HG02973 (cell line): ENCODE measurements around the gene CCN5.

ENCODE experiments used
- ATAC-seq: cut with Tn5 transposase; IDR thresholded peaks from one replicate; pipeline ENCODE4 v1.9.1; 2021; ENCODE audit warnings: moderate library complexity; ENCODE audit not compliant: unreplicated experiment

The CCN5 gene

DNA sequence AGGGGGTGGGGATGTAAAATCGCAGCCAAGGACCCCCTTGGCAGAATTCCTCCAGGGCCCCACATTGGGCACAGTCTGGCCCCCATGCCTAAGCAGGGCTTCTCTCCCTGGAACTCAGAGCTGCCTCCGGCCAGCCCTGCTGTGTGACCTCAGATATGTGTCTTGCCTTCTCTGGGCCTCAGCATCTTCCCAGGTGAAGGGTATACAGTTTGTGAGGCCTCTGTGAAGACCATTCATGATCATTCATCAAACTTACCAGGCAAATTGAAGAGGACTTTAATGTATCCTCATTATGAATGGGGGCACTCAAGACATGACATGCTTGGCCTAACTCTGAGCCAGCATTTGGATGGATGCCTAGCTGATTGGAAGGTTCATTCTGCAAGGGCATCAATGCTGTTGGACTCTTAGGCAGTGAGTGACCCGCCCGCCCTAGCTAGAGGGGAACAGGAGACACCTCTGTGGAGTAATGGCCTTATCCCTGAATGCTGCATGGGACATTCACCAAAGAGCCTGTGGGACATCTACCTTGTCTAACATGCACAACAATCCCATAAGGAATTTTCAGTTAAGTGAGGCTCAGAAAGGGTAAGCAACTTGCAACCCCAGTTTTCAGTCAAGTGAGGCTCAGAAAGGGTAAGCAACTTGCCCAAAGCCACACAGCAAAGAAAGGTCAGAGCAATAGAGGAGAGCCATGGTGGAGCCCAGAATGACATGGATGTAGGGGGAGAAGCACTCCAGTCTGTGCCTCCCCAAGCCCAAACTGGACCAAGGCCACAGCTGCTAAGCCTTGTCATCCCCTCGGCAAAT is 535 bp downstream of the CCN5 start:
- no peak for ATAC-seq

- ATAC-seq = no peak
Measured at GRCh38 chr20:44716309-44717106, 1.3 kb downstream of the CCN5 start.

GRCh38 chr20:44717986-44718385 is 2.8 kb downstream of the CCN5 start:
- ATAC-seq = no peak

DNA sequence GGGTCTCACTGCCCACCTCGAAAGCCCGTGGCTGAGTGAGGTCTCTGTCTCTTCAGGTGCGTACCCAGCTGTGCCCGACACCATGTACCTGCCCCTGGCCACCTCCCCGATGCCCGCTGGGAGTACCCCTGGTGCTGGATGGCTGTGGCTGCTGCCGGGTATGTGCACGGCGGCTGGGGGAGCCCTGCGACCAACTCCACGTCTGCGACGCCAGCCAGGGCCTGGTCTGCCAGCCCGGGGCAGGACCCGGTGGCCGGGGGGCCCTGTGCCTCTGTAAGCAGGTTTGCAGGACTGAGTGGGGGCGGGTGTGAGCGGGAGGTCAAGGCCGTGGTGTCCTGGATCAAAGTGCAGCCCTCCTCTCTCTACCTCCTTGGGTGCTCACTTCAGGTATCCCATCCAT is 4.7 kb downstream of the CCN5 start:
- no peak for ATAC-seq

DNA sequence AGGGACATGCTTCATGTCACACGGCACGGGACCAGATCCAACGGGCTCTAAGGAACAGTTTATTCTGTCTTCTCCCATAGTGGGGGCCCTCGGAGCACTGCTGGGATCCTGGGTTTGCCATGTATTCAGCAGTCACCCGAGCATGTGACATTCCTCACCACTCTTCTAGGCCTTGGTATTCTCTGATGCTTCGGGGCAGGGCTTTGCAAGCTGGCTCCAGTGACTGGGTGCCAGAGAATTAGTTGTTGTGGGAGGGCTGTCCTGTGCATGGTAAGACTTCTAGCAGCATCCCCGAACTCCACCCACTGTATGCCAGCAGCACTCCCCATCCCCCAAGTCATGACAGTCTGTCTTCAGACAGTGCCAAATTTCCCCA is 5.4 kb downstream of the CCN5 start:
- ATAC-seq = no peak

DNA sequence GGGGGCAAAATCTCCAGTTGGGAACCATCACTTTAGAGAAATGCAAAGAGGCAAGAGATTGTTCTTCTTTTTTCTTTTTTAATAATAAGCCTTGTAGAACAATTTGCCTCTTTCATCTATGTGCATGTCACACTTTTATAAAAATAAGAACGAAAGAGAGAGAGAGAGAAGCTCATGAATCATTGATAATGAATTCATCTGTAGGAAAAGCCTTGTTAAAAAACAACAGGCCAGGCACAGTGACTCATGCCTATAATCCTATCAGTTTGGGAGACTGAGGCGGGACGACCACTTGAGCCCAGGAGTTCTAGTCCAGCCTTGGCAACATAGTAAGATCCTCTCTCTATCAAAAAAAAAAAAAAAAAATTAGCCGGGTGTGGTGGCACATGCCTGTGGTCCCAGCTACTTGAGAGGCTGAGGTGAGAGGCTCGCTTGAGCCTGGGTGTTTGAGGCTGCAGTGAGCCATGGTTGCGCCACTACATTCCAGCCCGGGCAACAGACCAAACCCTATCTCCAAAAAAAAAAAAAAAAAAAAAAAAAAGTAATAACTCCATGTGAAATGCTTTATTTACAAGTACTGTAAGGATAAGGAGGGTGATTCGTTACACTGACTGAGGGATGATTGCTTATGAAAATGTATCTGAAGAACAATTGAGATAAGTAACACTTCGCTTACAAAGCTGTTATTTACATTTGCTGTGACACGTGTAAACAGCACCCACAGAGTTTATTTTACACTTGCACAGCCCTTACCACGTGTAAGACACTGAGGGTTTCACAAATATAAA is 6.0 kb downstream of the CCN5 start:
- no peak for ATAC-seq

- no peak for ATAC-seq
Measured at GRCh38 chr20:44721785-44722054, 6.6 kb downstream of the CCN5 start.

DNA sequence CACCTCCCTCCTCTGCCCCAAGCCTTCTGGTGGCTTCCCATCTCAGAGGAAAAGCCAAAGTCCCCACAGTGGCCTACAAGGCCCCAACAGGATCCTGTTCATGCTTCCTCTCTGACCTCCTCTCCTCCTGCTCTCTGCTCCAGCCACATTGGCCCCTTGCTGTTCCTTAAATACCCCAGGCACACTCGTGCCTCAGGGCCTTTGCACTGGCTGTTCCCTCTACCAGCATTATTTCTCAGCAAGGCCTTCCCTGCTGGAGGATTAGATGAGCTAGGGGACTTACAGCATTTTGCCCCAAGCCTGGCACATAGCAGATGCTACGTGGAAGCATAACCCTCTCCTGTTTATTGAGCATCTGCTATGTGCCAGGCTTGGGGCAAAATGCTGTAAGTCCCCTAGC is 7.8 kb downstream of the CCN5 start:
- ATAC-seq = no peak

- ATAC-seq = no peak
Measured at GRCh38 chr20:44723391-44723790, 8.2 kb downstream of the CCN5 start.

DNA sequence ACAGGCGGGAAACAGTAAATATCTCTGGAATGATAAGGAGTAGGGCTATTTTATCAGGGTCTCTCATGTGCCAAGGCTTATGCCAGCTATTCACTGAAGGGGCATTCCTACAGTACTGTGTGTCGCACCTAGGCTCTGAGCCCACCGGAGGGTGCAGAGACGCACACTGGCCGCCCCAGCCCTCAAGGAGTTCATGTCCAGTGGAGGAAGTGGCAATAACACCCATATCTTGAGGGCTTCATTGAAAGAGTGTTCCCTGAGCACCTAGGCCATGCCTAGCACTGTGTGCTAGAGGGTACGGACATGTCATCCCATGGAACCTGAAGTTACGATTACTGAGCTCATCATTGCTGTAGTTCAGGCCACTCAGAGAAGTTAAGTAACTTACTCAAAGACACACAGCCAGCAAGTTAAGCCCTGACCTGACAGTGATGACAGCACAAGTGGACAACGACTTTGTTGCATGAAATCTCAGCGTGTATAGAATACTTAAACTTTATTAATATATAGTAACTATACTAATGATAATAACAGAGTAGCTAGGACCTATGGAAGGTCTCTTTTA is 8.7 kb downstream of the CCN5 start:
- no peak for ATAC-seq

GRCh38 chr20:44724423-44725091 is 9.4 kb downstream of the CCN5 start:
- ATAC-seq = no peak

DNA sequence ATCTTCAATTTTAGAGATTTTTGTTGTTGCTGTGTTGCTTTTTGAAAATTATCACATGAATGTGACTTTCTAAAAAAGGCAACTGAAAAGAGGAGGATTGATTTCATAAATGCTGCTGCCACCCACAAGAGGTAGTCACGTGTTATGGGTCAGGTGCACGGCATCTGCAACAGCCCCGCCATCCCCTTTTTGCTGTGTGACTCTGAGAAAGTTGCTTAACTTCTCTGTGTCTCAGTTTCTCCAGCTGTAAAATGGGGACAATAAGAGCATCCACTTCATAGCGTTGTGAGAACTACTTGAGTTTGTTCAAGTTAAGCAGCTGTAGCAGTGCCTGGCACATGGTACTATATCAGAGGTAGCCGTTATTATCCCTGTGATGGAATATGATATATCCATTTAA is 10.7 kb downstream of the CCN5 start:
- ATAC-seq = no peak

GRCh38 chr20:44727039-44727438 is 11.9 kb downstream of the CCN5 start:
- no peak for ATAC-seq

DNA sequence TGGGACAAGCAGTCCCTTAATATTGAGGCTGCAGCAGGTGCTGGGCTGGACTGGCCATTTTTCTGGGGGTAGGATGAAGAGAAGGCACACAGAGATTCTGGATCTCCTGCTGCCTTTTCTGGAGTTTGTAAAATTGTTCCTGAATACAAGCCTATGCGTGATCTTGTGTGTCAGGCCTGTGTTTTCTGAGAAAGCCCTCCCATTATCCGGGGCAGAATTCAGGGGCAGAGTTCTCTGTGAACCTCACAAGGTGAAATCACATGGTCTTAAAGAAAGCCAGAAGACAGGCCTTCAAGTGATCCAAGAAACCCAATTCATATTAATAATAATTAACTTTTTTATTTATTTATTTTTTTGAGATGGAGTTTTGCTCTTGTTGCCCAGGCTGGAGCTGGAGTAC is 12.5 kb downstream of the CCN5 start:
- ATAC-seq = no peak

DNA sequence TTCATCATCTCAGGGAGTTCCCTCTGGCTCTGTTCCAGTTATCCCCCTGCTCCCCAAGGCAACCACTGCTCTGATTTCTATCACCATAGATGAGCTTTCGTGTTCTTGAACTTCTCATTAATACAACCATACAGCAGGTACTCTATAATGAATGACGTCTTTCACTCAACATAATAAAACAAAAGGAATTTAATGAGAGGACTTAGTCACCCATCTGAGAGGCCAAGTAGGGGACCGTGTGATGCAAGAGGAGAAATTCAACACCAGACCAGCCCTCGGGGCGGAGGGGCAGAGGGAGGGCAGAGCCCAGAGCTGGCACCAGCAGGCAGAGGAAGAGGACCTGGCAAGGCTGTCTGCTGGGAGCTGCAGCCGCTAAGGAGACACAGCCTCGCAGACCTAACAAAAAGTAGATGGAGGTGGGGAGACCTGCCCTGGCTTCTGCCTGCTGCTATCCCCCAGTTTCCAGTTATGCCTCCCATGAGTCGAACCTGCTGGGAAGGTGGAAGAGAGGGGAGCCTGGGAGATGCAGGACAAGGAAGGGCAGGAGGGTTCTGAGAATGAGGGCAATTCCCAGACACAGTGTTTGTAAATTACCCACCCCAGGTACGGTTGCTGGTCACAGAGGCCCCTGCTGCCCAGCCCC is 13.8 kb downstream of the CCN5 start:
- ATAC-seq = no peak

GRCh38 chr20:44730441-44730840 is 15.3 kb downstream of the CCN5 start:
- ATAC-seq = no peak

DNA sequence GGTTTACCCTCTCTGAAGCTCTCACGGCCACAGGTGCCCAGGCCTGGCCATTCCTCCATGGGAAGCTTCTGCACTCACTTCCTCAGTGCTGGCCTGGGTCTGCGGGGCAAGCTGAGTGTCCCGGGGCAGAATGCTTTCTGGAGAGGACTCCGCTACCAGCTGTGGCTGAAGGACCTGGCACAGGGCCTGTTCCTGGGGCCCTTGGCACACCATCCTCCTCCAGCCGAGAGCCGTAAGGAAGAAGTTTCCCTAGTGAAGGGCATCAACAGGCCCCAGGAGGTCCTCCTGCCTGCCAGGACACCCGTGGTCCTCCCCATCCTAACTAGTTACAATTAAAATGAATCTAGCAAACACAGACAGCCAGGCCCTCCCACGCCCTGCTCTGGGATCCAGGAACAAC is 16.5 kb downstream of the CCN5 start:
- ATAC-seq = no peak

GRCh38 chr20:44732327-44732726 is 17.2 kb downstream of the CCN5 start:
- ATAC-seq = no peak

DNA sequence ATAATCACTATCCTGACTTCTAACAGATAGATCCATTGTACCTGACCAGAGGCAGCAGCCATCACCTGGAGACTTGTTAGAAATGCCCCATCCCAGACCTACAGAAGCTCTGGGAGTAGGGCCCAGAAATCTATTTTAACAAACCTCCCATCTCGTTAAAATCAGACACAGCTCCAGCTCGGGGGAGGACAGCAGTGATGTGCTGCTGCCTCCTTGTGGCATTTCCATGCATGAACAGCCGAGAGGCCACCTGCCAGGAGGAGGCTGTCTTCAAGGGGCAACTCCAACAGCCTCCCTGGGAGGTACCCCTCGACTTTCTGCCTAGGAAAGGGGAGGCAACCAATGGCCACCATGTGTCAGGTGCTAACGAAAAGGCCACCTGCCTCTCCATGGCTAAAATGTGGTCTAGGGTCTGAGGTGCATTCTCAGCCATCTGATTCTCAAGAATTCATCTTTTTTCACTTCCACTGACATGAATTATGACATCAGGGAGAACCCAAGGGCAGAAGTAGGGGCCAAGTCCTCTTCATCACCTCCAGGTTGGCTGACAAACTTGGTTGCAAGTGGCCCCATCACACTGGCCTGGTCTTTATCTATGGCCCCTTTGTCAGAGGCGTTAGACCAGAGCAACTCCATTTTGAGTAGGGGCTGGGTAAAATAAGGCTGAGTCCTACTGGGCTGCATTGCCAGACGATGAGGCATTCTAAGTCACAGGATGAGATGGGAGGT is 18.3 kb downstream of the CCN5 start:
- no peak for ATAC-seq

DNA sequence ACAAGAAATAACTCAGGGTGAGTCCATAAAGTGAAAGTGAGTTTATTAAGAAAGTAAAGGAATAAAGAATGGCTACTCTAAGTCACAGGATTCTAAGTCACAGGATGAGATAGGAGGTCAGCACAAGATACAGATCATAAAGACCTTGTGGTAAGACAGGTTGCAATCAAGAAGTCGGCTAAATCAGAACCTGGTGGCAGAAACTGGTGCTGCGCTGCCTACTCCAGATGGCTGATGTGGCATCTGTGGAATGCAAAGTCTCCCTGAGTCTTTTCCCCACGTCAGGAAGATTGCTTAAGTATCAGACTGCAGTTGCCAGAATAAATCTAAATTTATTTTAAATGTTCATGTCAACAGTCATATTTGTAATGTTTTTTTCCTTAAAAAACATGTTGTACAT is 19.8 kb downstream of the CCN5 start:
- no peak for ATAC-seq
